Subcutaneous adipose tissue (tissue), 4 donors: ENCODE results near the gene TGFB1I1. TPM values are rescaled to one million over a fixed set of nuclear protein-coding genes. Genes with fewer than 3 reads are reported as not detected.

ENCODE experiments used
- total RNA-seq, 4 donors: library from RNA; depleted of rRNA; stranded (reverse); fragments of >200 nt; gene quantifications; one replicate each; pipeline ENCODE4 v1.1.0, GENCODE V29; 2016
- TF ChIP-seq, protein P1 (sequence below): fragments of 450-650 bp; IDR thresholded peaks from one replicate; pipeline ENCODE4 v1.5.1; 2016; ENCODE audit warnings: low read depth, mild to moderate bottlenecking, control low read depth, antibody characterized with exemption, moderate library complexity

The TGFB1I1 gene
- total RNA-seq, 4 donors from 2014 or later: 12.6 to 35.0 (median 19.7) TPM

DNA sequence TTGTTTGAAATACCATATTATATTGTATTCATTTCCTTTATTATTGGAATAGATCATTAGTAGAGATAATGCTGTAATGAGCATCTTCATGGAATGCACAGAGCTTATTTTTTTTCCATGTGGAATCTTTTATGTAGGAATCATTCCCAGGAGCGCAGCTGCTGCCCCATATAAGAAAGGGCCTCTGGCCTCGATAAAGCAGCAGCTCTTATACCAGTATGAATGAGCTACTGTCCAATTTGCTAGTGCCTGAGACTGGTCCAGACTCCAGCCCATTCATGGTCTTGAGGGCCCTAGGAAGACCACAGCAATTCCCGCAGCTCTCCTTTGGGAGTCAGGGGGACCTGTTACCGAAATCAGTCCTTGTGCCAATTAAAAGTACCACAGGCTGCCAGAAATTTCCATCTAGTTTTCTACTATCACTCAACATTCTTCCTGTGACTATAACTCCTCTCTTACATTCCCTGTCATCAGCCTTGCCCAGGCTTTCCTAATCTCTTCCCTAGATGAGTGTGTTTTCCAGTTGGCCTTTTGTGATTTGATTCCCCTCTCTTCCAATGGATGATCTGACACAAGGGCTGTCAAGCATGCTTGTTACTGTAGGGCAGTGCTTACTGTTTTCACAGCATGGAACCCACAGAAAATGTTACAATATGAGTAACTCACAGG, 31.3 kb upstream of the TGFB1I1 start:
- TF ChIP-seq, protein P1, sequence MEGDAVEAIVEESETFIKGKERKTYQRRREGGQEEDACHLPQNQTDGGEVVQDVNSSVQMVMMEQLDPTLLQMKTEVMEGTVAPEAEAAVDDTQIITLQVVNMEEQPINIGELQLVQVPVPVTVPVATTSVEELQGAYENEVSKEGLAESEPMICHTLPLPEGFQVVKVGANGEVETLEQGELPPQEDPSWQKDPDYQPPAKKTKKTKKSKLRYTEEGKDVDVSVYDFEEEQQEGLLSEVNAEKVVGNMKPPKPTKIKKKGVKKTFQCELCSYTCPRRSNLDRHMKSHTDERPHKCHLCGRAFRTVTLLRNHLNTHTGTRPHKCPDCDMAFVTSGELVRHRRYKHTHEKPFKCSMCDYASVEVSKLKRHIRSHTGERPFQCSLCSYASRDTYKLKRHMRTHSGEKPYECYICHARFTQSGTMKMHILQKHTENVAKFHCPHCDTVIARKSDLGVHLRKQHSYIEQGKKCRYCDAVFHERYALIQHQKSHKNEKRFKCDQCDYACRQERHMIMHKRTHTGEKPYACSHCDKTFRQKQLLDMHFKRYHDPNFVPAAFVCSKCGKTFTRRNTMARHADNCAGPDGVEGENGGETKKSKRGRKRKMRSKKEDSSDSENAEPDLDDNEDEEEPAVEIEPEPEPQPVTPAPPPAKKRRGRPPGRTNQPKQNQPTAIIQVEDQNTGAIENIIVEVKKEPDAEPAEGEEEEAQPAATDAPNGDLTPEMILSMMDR: no peak

DNA sequence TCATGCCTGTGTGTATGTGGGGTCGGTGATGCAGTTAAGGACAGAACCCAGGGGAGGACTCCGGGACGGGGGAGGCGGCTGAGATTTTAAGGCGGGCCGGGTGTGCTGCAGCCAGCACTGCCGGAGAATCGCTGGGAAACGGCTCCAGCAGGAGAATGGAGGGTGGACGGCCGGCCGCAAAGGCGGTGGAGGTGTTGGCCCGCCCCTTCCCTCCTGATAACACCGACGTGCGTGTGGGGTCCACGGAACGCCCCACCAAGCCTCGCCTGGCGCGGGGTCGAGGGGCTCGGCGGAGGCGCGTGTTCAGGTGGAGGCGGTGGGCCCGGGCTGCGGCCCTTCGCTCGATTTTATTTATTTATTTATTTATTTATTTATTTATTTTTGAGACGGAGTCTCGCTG, 30.0 kb upstream of the TGFB1I1 start:
- TF ChIP-seq, protein P1: no peak

DNA sequence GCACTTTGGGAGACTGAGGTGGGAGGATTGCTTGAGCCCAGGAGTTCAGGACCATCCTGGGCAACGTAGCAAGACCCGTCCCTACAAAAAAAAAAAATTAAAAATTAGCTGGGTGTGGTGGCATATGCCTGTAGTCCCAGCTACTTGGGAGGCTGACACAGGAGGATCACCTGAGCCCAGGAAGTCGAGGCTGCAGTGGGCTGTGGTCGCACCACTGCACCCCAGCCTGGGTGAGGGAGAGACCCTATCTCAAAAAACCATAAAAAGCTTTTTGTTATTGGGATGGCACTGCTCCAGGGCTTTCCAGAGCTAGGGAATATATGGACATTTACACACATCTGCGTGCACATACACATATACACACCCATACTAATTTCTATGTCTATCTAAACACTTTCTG, 20.8 kb upstream of the TGFB1I1 start:
- TF ChIP-seq, protein P1: no peak

DNA sequence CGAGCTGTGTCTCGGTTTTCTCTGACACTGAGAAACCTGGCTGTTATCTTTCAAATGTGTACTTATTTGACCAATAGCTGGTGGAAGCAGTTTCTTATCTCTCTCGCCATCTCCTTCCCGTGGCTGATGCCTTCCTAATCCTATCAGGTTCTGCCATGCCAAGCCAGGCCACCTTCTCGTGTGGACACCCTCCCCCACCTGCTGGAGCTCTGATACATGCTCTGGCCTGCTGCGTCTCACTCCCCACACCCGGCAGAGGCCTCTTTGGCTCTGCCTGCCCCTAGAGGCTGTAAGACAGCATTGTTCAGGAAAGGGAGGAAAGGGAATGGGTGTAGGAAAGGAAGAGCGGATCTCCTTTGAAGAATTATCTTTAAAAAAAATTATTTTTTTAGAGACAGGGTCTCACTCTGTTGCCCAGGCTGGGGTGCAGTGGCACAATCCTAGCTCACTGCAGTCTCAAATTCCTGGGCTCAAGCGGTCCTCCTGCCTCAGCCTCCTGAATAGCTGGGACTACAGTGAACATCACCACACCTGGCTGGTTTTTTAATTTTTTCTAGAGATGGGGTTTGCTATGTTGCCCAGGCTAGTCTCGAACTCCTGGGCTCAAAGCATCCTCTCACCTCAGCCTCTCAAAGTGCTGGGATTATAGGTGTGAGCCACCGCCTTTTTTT, 20.1 kb upstream of the TGFB1I1 start:
- TF ChIP-seq, protein P1: no peak

DNA sequence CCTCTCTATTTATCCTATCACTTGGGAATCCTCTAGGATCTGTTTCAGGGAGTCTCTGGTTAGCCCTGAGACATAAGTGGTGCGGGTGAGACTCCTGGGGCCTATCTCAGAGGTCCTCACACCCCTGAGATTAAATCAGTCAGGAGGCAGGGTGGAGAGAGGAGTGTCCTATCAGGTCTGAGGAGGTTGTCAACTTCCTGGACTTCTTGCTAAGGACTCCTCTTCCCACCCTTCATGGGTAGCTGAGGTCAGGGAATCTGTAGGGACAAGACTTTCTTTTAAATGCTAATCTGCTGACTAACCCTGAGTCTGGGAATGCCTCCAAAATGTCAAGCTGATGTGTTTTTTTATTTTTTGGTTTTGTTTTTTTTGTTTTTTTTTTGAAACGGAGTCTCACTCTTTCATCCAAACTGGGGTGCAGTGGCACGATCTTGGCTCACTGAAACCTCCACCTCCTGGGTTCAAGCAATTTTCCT, 19.3 kb upstream of the TGFB1I1 start:
- TF ChIP-seq, protein P1: no peak

DNA sequence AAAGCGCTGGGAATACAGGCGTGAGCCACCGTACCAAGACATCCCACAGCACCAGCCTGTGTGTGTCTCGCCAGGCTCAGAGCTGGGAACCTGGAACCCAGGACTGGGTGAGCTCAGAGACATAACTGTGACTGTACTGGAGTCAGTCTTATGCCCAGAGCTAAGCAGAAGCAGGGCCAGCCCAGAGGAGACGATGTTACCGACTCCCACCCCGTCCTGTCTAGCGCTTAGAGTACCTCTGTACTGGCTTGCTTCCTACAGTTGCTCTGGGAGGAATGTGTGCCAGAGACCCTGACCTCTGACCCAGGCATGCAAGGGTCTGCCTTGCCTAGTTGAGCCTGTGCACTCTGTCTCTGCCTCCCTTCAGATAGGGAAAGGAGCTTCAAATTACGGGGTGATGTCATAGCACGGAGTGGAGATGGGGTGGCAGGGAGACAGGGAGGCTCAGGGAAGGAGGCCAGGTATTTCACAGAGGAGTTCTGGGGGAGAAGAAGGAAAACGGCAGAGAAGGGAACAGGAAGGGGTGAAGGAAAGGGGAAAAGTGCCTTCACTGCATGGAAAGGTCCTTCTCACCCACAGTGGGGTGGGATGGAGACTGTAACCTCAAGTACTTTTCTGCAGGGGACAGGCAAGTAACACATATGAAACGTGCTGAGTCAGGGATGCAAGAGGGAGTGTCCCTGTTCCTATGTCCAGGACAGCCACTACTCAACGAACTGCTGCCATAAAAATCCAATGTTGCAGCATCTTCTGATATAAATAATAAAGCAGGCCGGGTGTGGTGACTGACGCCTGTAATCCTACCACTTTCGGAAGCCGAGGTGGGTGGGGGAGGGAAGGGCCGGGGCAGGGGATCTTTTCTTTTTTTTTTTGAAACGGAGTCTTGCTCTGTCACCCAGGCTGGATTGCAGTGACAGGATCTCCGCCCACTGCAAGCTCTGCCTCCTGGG, 18.4 kb upstream of the TGFB1I1 start:
- TF ChIP-seq, protein P1: no peak
